Activated B cell treated with CpG ODN at 0.5 μM for 24 hours (primary cell): ENCODE data around the gene TRIP4. TPM values are rescaled to one million over a fixed set of nuclear protein-coding genes. Genes with fewer than 3 reads are reported as not detected.

ENCODE experiments used
- ATAC-seq: fragments of 200-7000 bp; cut with Tn5 transposase; one replicate; pipeline ENCODE4 v1.10.0; 2021; ENCODE audit warnings: low read depth, mild to moderate bottlenecking, moderate library complexity
- CTCF ChIA-PET: fragments of 350-600 bp; sonication (Branson Sonifier 250); formaldehyde crosslinking; loops from one replicate; lab custom pipeline; 2021; ENCODE audit warnings: antibody characterized with exemption; lab: Charles Lee
- POLR2A ChIA-PET: fragments of 350-600 bp; sonication (Branson Sonifier 250); formaldehyde crosslinking; loops from one replicate; lab custom pipeline; 2021; ENCODE audit warnings: antibody characterized with exemption; lab: Charles Lee
- DNase-seq: peaks from one replicate; pipeline ENCODE4 v3.0.0; 2022
- H3K27ac Mint-ChIP-seq: one replicate; pipeline ENCODE4 v1.8.0; 2020; ENCODE audit warnings: mixed read lengths
- H3K27me3 Mint-ChIP-seq: one replicate; pipeline ENCODE4 v1.8.0; 2021; ENCODE audit warnings: mixed read lengths
- H3K36me3 Mint-ChIP-seq: one replicate; pipeline ENCODE4 v1.8.0; 2021; ENCODE audit warnings: low read depth, mixed read lengths
- H3K4me1 Mint-ChIP-seq: one replicate; pipeline ENCODE4 v1.8.0; 2021; ENCODE audit warnings: mixed read lengths
- H3K4me3 Mint-ChIP-seq: one replicate; pipeline ENCODE4 v1.8.0; 2020; ENCODE audit warnings: mild to moderate bottlenecking, mixed read lengths
- H3K9me3 Mint-ChIP-seq: one replicate; pipeline ENCODE4 v1.8.0; 2020; ENCODE audit warnings: mixed read lengths
- intact Hi-C: fragments of 100-400 bp; cut with micrococcal nuclease; formaldehyde crosslinking; loops from one replicate; pipeline ENCODE4 v1.15.1; 2024
- total RNA-seq: library from RNA; stranded (reverse); gene quantifications from 2 replicates; pipeline ENCODE4 v1.2.3, GENCODE V29; 2022
- TF ChIP-seq, protein P1 (sequence below): fragments of 200-600 bp; IDR thresholded peaks from one replicate; pipeline ENCODE4 v1.8.0; 2022; ENCODE audit warnings: antibody characterized with exemption, mild to moderate bottlenecking

The TRIP4 gene
- total RNA-seq, 1 donor from 2014 or later, result 35.0 TPM

- H3K4me1 Mint-ChIP-seq, result peaks cover 29% of the 10 kb centered on the region
- TF ChIP-seq, protein P1, sequence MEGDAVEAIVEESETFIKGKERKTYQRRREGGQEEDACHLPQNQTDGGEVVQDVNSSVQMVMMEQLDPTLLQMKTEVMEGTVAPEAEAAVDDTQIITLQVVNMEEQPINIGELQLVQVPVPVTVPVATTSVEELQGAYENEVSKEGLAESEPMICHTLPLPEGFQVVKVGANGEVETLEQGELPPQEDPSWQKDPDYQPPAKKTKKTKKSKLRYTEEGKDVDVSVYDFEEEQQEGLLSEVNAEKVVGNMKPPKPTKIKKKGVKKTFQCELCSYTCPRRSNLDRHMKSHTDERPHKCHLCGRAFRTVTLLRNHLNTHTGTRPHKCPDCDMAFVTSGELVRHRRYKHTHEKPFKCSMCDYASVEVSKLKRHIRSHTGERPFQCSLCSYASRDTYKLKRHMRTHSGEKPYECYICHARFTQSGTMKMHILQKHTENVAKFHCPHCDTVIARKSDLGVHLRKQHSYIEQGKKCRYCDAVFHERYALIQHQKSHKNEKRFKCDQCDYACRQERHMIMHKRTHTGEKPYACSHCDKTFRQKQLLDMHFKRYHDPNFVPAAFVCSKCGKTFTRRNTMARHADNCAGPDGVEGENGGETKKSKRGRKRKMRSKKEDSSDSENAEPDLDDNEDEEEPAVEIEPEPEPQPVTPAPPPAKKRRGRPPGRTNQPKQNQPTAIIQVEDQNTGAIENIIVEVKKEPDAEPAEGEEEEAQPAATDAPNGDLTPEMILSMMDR, result no peak
- no peak for DNase-seq
- ATAC-seq, result no peak
- intact Hi-C loops, result loop anchor here (10.0 kb wide), 1 partner anchor 124 kb away; no protein-coding TSS in a partner anchor
- no peak overlapping the region for H3K4me3 Mint-ChIP-seq
- ChIA-PET POLR2A (no interaction called here), CTCF (no interaction called here)
- H3K9me3 Mint-ChIP-seq, result no peaks in the 10 kb centered on the region
- H3K36me3 Mint-ChIP-seq, result peaks cover 44% of the 10 kb centered on the region
- H3K27ac Mint-ChIP-seq, result no peak overlapping the region
- H3K27me3 Mint-ChIP-seq, result no peaks in the 10 kb centered on the region
Measured at GRCh38 chr15:64500695-64501395, 113.2 kb downstream of the TRIP4 start.

- H3K9me3 Mint-ChIP-seq, result no peaks in the 10 kb centered on the region
- no peaks in the 10 kb centered on the region for H3K27me3 Mint-ChIP-seq
- no peak overlapping the region for H3K27ac Mint-ChIP-seq
- ATAC-seq (no peak), DNase-seq (no peak)
- H3K4me3 Mint-ChIP-seq, result no peak overlapping the region
- TF ChIP-seq, protein P1, result no peak
- peaks cover 41% of the 10 kb centered on the region for H3K36me3 Mint-ChIP-seq
- peaks cover 29% of the 10 kb centered on the region for H3K4me1 Mint-ChIP-seq
- ChIA-PET CTCF (no interaction called here), POLR2A (no interaction called here)
- intact Hi-C loops, result loop anchor here (10.0 kb wide), 1 partner anchor 123 kb away; no protein-coding TSS in a partner anchor
Measured at GRCh38 chr15:64501396-64501715, 113.7 kb downstream of the TRIP4 start.

DNA sequence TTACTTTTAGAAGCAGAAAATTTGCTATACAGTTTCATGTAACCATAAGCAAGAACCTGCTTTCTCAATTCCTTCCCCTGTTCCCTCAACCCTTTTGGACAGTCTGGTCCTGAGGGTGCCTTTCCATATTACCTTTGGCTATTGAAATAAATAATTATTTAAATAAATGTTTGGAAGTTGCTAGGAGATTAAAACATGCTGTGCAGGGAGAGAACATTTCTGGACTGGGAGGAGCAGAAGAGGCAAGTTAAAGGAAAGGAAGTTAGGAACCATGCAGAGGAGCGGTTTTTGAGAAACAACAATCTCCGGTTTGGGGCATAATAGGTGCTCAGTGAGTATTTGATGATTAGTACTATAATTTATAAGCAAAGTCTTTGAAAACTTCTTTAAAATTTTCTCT is 114.5 kb downstream of the TRIP4 start:
- DNase-seq, result no peak
- ATAC-seq, result no peak
- ChIA-PET POLR2A (no interaction called here), CTCF (no interaction called here)
- intact Hi-C loops, result loop anchor here (10.0 kb wide), 1 partner anchor 123 kb away; no protein-coding TSS in a partner anchor
- peaks cover 34% of the 10 kb centered on the region for H3K4me1 Mint-ChIP-seq
- H3K36me3 Mint-ChIP-seq, result peaks cover 43% of the 10 kb centered on the region
- no peak overlapping the region for H3K27ac Mint-ChIP-seq
- H3K4me3 Mint-ChIP-seq, result no peak overlapping the region
- no peaks in the 10 kb centered on the region for H3K9me3 Mint-ChIP-seq
- no peaks in the 10 kb centered on the region for H3K27me3 Mint-ChIP-seq
- TF ChIP-seq, protein P1, result no peak

DNA sequence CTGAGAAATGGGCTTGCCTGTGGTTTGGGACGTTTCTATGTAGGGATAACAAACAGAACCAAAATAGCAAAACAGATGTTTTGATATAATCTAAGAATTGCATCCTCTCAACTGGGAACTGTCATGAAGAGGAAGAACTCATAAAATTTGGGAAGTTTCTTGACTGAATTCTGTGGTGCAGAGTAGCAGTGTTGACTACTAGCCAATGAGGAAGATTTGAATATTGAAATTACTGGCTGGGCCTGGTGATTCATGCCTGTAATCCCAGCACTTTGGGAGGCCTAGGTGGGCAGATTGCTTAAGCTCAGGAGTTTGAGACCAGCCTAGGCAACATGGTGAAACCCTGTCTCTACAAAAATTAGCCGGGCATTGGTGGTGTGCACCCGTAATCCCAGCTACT is 114.9 kb downstream of the TRIP4 start:
- Mint-ChIP-seq H3K9me3 (no peaks in the 10 kb centered on the region), H3K27me3 (no peaks in the 10 kb centered on the region), H3K27ac (no peak overlapping the region), H3K4me3 (no peak overlapping the region), H3K36me3 (peaks cover 43% of the 10 kb centered on the region), H3K4me1 (peaks cover 38% of the 10 kb centered on the region)
- DNase-seq, result no peak
- ChIA-PET CTCF (no interaction called here), POLR2A (no interaction called here)
- TF ChIP-seq, protein P1, result no peak
- intact Hi-C loops, result loop anchor here (10.0 kb wide), 1 partner anchor 122 kb away; no protein-coding TSS in a partner anchor
- no peak for ATAC-seq

DNA sequence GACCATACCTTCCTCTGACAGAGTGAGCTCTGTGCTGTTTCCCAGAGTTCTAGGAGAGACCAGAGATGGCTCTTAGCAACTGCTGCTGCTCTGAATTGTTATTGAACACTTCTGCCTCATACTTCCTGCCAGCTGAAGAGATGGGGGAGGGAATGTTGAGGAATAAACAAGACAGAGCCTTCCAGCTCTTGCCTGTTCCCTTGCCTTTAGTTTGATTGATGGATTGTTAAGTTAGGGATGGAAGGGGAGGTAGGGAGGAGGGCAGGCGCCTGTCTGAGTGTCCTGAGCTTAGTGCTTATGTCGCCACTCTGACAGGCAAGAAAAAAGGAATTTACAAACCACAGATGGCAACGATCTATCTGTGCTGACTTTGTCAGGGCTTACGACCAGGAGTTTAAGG is 115.6 kb downstream of the TRIP4 start:
- Mint-ChIP-seq H3K27me3 (no peaks in the 10 kb centered on the region), H3K36me3 (peaks cover 43% of the 10 kb centered on the region), H3K27ac (no peak overlapping the region), H3K4me1 (peaks cover 44% of the 10 kb centered on the region), H3K9me3 (no peaks in the 10 kb centered on the region), H3K4me3 (no peak overlapping the region)
- no peak for ATAC-seq
- TF ChIP-seq, protein P1, result no peak
- intact Hi-C loops, result loop anchor here (10.0 kb wide), 1 partner anchor 122 kb away; no protein-coding TSS in a partner anchor
- DNase-seq, result no peak
- CTCF ChIA-PET, result no interaction called here
- POLR2A ChIA-PET, result interaction anchor here (0.6 kb wide), 1 partner anchor 68 kb away, joined by 4 read pairs; no protein-coding TSS in a partner anchor
